Measurements from ENCODE around the gene PTGES3L.
"Not testable (repeated sequence)": the region's sequence is repeated elsewhere in the genome, so short reads cannot be mapped to it uniquely, and the experiment has no call there.

Gene PTGES3L

GRCh38 chr17:42919522-42920077 is 60.3 kb downstream of the PTGES3L start:
- DNase-seq: not testable (repeated sequence)

GRCh38 chr17:42918902-42919521 is 60.9 kb downstream of the PTGES3L start:
- DNase-seq: no peak
